IMR-90 (cell line): ENCODE results near the gene OPALIN. TPM values are rescaled to one million over a fixed set of nuclear protein-coding genes. Genes with fewer than 3 reads are reported as not detected.

Experiments
- ATAC-seq: fragments of 200-7000 bp; cut with Tn5 transposase; 2 replicates; pipeline ENCODE4 v1.9.1; 2020; ENCODE audit warnings: low read depth, mild to moderate bottlenecking, moderate library complexity
- BruUV-seq: library from RNA; stranded (reverse); fragments of 400-500 nt; replicated peaks from 2 replicates; lab custom pipeline; 2021; lab: Mats Ljungman, UMichigan
- CTCF ChIA-PET: fragments of 300-600 bp; formaldehyde crosslinking; extraction: SDS; loops from one replicate; lab custom pipeline; 2021; ENCODE audit warnings: antibody characterized with exemption; lab: Yijun Ruan, JAX
- POLR2A ChIA-PET: fragments of 300-600 bp; sonication (Branson Sonifier 250); formaldehyde crosslinking; loops from one replicate; lab custom pipeline; 2022; ENCODE audit warnings: antibody characterized with exemption; ENCODE audit not compliant: unreplicated experiment; lab: Charles Lee
- DNase-seq: peaks from one replicate; pipeline ENCODE4 v3.0.0; 2013
- H2AFZ ChIP-seq: replicated peaks from 2 replicates; pipeline ENCODE3; 2013; ENCODE audit warnings: low read length, mild to moderate bottlenecking; ENCODE audit not compliant: poor library complexity
- H2AK5ac ChIP-seq: 2 replicates; pipeline ENCODE4 v1.6.1; 2013; ENCODE audit warnings: low read depth, low read length, inconsistent platforms
- H2AK9ac ChIP-seq: replicated peaks from 2 replicates; pipeline ENCODE3; 2013; ENCODE audit warnings: mild to moderate bottlenecking, low read depth, low read length, moderate library complexity; ENCODE audit not compliant: poor library complexity
- H2BK120ac ChIP-seq: 2 replicates; pipeline ENCODE4 v1.6.1; 2013; ENCODE audit warnings: low read depth, low read length, inconsistent platforms
- H2BK15ac ChIP-seq: 3 replicates; pipeline ENCODE4 v1.6.1; 2013; ENCODE audit warnings: low read depth, low read length, inconsistent platforms
- H2BK20ac ChIP-seq: 2 replicates; pipeline ENCODE4 v1.6.1; 2013; ENCODE audit warnings: low read depth, mild to moderate bottlenecking, inconsistent platforms, low read length, moderate library complexity
- H2BK5ac ChIP-seq: 2 replicates; pipeline ENCODE4 v1.6.1; 2013; ENCODE audit warnings: mild to moderate bottlenecking, low read depth, low read length, inconsistent platforms; ENCODE audit not compliant: poor library complexity, severe bottlenecking
- H3K14ac ChIP-seq: replicated peaks from 2 replicates; pipeline ENCODE4 v1.6.1; 2013; ENCODE audit warnings: low read depth, low read length, inconsistent platforms
- H3K18ac ChIP-seq: 2 replicates; pipeline ENCODE4 v1.6.1; 2013; ENCODE audit warnings: low read depth, low read length, control low read depth
- H3K23ac ChIP-seq: 2 replicates; pipeline ENCODE4 v1.6.1; 2013; ENCODE audit warnings: low read depth, low read length, inconsistent platforms
- H3K27ac ChIP-seq: 2 replicates; pipeline ENCODE4 v1.5.1; 2013; ENCODE audit warnings: mild to moderate bottlenecking, control low read depth, low read length; ENCODE audit not compliant: insufficient read depth
- H3K27me3 ChIP-seq: 2 replicates; pipeline ENCODE4 v1.6.1; 2013; ENCODE audit warnings: low read length; ENCODE audit not compliant: control insufficient read depth, insufficient read depth
- H3K36me3 ChIP-seq: 2 replicates; pipeline ENCODE4 v1.6.1; 2013; ENCODE audit warnings: low read length, mixed read lengths; ENCODE audit not compliant: control insufficient read depth, insufficient read depth
- H3K4ac ChIP-seq: 2 replicates; pipeline ENCODE4 v1.6.1; 2013; ENCODE audit warnings: low read depth, low read length, inconsistent platforms
- H3K4me1 ChIP-seq: 2 replicates; pipeline ENCODE4 v1.6.1; 2013; ENCODE audit warnings: low read length, mixed read lengths; ENCODE audit not compliant: control insufficient read depth, insufficient read depth
- H3K4me2 ChIP-seq: 2 replicates; pipeline ENCODE4 v1.6.1; 2013; ENCODE audit warnings: low read depth, mild to moderate bottlenecking, control low read depth, low read length, moderate library complexity
- H3K4me3 ChIP-seq: 2 replicates; pipeline ENCODE4 v1.5.1; 2013; ENCODE audit warnings: low read depth, mild to moderate bottlenecking, control low read depth, low read length, moderate library complexity; ENCODE audit not compliant: insufficient read depth
- H3K56ac ChIP-seq: 2 replicates; pipeline ENCODE4 v1.6.1; 2013; ENCODE audit warnings: low read length, inconsistent platforms; ENCODE audit not compliant: insufficient read depth; ENCODE audit errors: extremely low read depth
- H3K79me1 ChIP-seq, 2 experiments: 2 replicates each; pipeline ENCODE4 v1.6.1; 2013; ENCODE audit warnings: low read length in 2 of 2, inconsistent platforms in 1 of 2, low read depth in 1 of 2
- H3K9ac ChIP-seq: 2 replicates; pipeline ENCODE4 v1.6.1; 2013; ENCODE audit warnings: low read depth, low read length, control low read depth
- H3K9me1 ChIP-seq: 2 replicates; pipeline ENCODE4 v1.6.1; 2013; ENCODE audit warnings: low read length, inconsistent platforms; ENCODE audit not compliant: insufficient read depth
- H3K9me3 ChIP-seq: 2 replicates; pipeline ENCODE4 v1.6.1; 2013; ENCODE audit warnings: low read length; ENCODE audit not compliant: control insufficient read depth, insufficient read depth
- H4K20me1 ChIP-seq: 2 replicates; pipeline ENCODE4 v1.6.1; 2013; ENCODE audit warnings: low read length, inconsistent platforms; ENCODE audit not compliant: insufficient read depth
- H4K5ac ChIP-seq: 2 replicates; pipeline ENCODE4 v1.6.1; 2013; ENCODE audit warnings: mild to moderate bottlenecking, low read depth, low read length, control low read depth
- H4K8ac ChIP-seq, 2 experiments: 2 replicates each; pipeline ENCODE4 v1.6.1; 2013; ENCODE audit warnings: low read depth in 2 of 2, low read length in 2 of 2, control low read depth in 1 of 2, inconsistent platforms in 1 of 2
- H4K91ac ChIP-seq: 2 replicates; pipeline ENCODE4 v1.6.1; 2013; ENCODE audit warnings: low read depth, low read length, inconsistent platforms; ENCODE audit not compliant: insufficient read depth
- BHLHE40 ChIP-seq: fragments of 150-350 bp; IDR thresholded peaks from 2 replicates; pipeline ENCODE4 v1.6.1; 2016; ENCODE audit warnings: mild to moderate bottlenecking, low read depth, low read length
- CEBPB ChIP-seq: IDR thresholded peaks from 2 replicates; pipeline ENCODE4 v1.6.1; 2012; ENCODE audit warnings: low read depth, low read length, improper control_type of control experiment
- FOS ChIP-seq: fragments of 150-350 bp; IDR thresholded peaks from 2 replicates; pipeline ENCODE4 v1.6.1; 2016; ENCODE audit warnings: low read depth, low read length
- MAFK ChIP-seq: IDR thresholded peaks from 2 replicates; pipeline ENCODE4 v1.6.1; 2012; ENCODE audit warnings: low read depth, low read length, improper control_type of control experiment
- MXI1 ChIP-seq: IDR thresholded peaks from 2 replicates; pipeline ENCODE4 v1.6.1; 2012; ENCODE audit warnings: low read depth, mild to moderate bottlenecking, low read length, moderate library complexity, borderline replicate concordance
- RAD21 ChIP-seq: IDR thresholded peaks from 2 replicates; pipeline ENCODE4 v1.6.1; 2012; ENCODE audit warnings: low read length, improper control_type of control experiment
- SMC3 ChIP-seq: fragments of 150-350 bp; IDR thresholded peaks from 2 replicates; pipeline ENCODE4 v1.6.1; 2016; ENCODE audit warnings: low read depth, mild to moderate bottlenecking, antibody characterized with exemption, low read length, moderate library complexity
- dilution Hi-C: fragments of 300-500 bp; cut with HindIII; formaldehyde crosslinking; loops from one replicate; pipeline ENCODE4 v1.14.3; 2018; ENCODE audit warnings: low sequenced_read_pairs; ENCODE audit not compliant: unreplicated experiment
- in situ Hi-C: fragments of 300-500 bp; cut with MboI; formaldehyde crosslinking; loops from 3 replicates; pipeline ENCODE4 v1.14.3; 2019; ENCODE audit warnings: low sequenced_read_pairs, inconsistent platforms, mixed read lengths
- intact Hi-C: fragments of 100-400 bp; cut with micrococcal nuclease; formaldehyde crosslinking; loops from 2 replicates; pipeline ENCODE4 v1.10.0; 2022
- polyA plus RNA-seq, 3 experiments: library from polyadenylated mRNA; depleted of rRNA; stranded (reverse); fragments of >200 nt; gene quantifications; 2 replicates each; pipeline ENCODE4 v1.2.3, GENCODE V29; 2012; ENCODE audit warnings: low replicate concordance in 1 of 3
- total RNA-seq: library from RNA; depleted of rRNA; stranded (reverse); fragments of >200 nt; gene quantifications from 2 replicates; pipeline ENCODE4 v1.2.3, GENCODE V29; 2012
- TF ChIP-seq, protein P1 (sequence below): fragments of 150-350 bp; IDR thresholded peaks from 2 replicates; pipeline ENCODE4 v1.6.1; 2017; ENCODE audit warnings: mild to moderate bottlenecking, antibody characterized with exemption, low read length, low read depth
- TF ChIP-seq, protein P2 (sequence below): conservative IDR thresholded peaks from 2 replicates; pipeline ENCODE4 v1.5.1; 2012; ENCODE audit warnings: mild to moderate bottlenecking, low read depth, low read length, improper control_type of control experiment

OPALIN gene
- total and polyA plus RNA-seq, 2 of the 4 experiments (the other 2 are of a cell fraction), result not detected

DNA sequence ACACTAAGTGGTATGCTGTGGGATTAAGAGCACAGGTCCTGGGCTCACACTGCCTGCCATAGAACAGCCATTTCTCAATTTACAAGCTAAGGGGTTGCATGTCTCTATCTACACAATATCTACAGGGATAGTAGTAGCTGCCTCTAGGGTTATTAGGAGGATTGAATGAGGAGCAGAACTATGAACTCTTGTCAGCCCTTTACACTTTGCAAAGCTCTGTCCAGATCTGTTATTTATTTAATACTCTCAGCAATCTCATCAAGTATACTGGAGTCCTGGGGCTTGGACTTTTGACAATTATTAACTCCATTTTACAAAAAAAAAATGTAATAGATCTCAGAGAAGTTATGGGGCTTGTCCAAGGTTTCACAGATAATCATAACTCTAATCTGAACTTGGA, 6.8 kb downstream of the OPALIN start:
- Histone ChIP-seq H4K5ac (no peak overlapping the region), H4K91ac (no peak overlapping the region), H3K56ac (no peak overlapping the region), H3K4me3 (no peak overlapping the region), H2BK20ac (no peak overlapping the region), H2BK120ac (no peak overlapping the region), H4K20me1 (no peaks in the 10 kb centered on the region), H3K9me1 (no peaks in the 10 kb centered on the region), H3K4ac (no peak overlapping the region), H3K23ac (no peak overlapping the region), H3K9me3 (no peaks in the 10 kb centered on the region), H2BK15ac (no peak overlapping the region), H3K36me3 (no peaks in the 10 kb centered on the region), H3K27ac (no peak overlapping the region), H3K9ac (no peak overlapping the region), H3K18ac (no peak overlapping the region), H2BK5ac (no peak overlapping the region), H2AFZ (no peak overlapping the region), H3K4me1 (no peaks in the 10 kb centered on the region), H3K79me1 (no peaks in the 10 kb centered on the region), H3K14ac (no peak overlapping the region), H2AK5ac (no peak overlapping the region), H3K27me3 (peaks cover 3% of the 10 kb centered on the region; the same call in 1 of the 2 replicates), H3K4me2 (no peak overlapping the region), H2AK9ac (no peak overlapping the region), H4K8ac (no peak overlapping the region)
- ATAC-seq (no peak), DNase-seq (no peak)
- dilution Hi-C loops, result no loop called here
- POLR2A ChIA-PET, result no interaction called here
- intact Hi-C loops, result no loop called here
- BruUV-seq, result no TSS peak
- in situ Hi-C loops, result no loop called here
- CTCF ChIA-PET, result no interaction called here
- no peak for TF ChIP-seq RAD21
- no peak for TF ChIP-seq SMC3
- no peak for TF ChIP-seq CEBPB
- no peak for TF ChIP-seq FOS
- TF ChIP-seq BHLHE40, result no peak
- TF ChIP-seq MAFK, result no peak
- TF ChIP-seq, protein P1, sequence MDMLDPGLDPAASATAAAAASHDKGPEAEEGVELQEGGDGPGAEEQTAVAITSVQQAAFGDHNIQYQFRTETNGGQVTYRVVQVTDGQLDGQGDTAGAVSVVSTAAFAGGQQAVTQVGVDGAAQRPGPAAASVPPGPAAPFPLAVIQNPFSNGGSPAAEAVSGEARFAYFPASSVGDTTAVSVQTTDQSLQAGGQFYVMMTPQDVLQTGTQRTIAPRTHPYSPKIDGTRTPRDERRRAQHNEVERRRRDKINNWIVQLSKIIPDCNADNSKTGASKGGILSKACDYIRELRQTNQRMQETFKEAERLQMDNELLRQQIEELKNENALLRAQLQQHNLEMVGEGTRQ, result no peak
- TF ChIP-seq MXI1, result no peak
- TF ChIP-seq, protein P2, sequence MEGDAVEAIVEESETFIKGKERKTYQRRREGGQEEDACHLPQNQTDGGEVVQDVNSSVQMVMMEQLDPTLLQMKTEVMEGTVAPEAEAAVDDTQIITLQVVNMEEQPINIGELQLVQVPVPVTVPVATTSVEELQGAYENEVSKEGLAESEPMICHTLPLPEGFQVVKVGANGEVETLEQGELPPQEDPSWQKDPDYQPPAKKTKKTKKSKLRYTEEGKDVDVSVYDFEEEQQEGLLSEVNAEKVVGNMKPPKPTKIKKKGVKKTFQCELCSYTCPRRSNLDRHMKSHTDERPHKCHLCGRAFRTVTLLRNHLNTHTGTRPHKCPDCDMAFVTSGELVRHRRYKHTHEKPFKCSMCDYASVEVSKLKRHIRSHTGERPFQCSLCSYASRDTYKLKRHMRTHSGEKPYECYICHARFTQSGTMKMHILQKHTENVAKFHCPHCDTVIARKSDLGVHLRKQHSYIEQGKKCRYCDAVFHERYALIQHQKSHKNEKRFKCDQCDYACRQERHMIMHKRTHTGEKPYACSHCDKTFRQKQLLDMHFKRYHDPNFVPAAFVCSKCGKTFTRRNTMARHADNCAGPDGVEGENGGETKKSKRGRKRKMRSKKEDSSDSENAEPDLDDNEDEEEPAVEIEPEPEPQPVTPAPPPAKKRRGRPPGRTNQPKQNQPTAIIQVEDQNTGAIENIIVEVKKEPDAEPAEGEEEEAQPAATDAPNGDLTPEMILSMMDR, result no peak
